NT2/D1 (cell line): ENCODE measurements around the gene LRRC36.
"Not testable (repeated sequence)": the region's sequence is repeated elsewhere in the genome, so short reads cannot be mapped to it uniquely, and the experiment has no call there.

ENCODE experiments used
- DNase-seq: peaks from one replicate; pipeline ENCODE4 v3.0.0-alpha.2; 2011; ENCODE audit warnings: low read depth, low spot score
- H3K27me3 ChIP-seq: 2 replicates; pipeline ENCODE4 v1.6.0; 2011; ENCODE audit warnings: mild to moderate bottlenecking; ENCODE audit not compliant: insufficient read length, insufficient read depth
- H3K36me3 ChIP-seq: 2 replicates; pipeline ENCODE4 v1.6.1; 2011; ENCODE audit warnings: mild to moderate bottlenecking, low read length, mixed read lengths; ENCODE audit not compliant: insufficient read depth, insufficient read length
- H3K4me1 ChIP-seq: 2 replicates; pipeline ENCODE4 v1.5.1; 2011; ENCODE audit not compliant: insufficient read depth, insufficient read length
- H3K4me3 ChIP-seq: 2 replicates; pipeline ENCODE4 v1.5.1; 2011; ENCODE audit warnings: low read depth; ENCODE audit not compliant: insufficient read length
- H3K9ac ChIP-seq: 2 replicates; pipeline ENCODE4 v1.6.0; 2011; ENCODE audit warnings: low read depth; ENCODE audit not compliant: insufficient read length
- H3K9me3 ChIP-seq: 2 replicates; pipeline ENCODE4 v1.5.1; 2011; ENCODE audit warnings: mild to moderate bottlenecking, low read length; ENCODE audit not compliant: insufficient read depth
- SUZ12 ChIP-seq: IDR thresholded peaks from 2 replicates; pipeline ENCODE4 v1.6.1; 2011; ENCODE audit not compliant: insufficient read length, insufficient read depth; ENCODE audit errors: extremely low read depth
- YY1 ChIP-seq: IDR thresholded peaks from 2 replicates; pipeline ENCODE4 v1.6.1; 2011; ENCODE audit not compliant: insufficient read length, insufficient read depth
- ZNF274 ChIP-seq: IDR thresholded peaks from 2 replicates; pipeline ENCODE4 v1.6.1; 2011; ENCODE audit warnings: mild to moderate bottlenecking, low read depth, low read length

The LRRC36 gene

DNA sequence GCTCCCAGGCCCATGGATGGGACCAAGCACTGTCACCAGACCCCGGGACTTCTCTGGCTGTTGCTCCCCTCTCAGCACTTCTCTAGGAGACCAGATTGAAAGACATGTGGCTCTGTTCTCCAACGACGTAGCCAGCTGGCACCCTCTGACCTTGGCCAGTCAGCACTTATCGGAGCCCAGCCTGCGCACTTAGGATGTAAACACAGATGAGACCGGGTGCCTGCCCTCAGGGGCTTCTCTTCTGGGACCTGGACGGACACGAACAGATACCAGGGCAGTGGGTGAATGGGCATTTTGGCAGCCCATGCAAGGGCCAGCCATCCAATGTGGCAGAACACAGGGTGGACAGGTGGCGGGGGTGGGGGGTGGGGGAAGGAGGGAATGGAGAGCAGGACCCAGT is 83.0 kb downstream of the LRRC36 start:
- DNase-seq, result no peak
- no peaks in the 10 kb centered on the region for H3K27me3 ChIP-seq
- H3K9ac ChIP-seq, result no peak overlapping the region
- H3K4me1 ChIP-seq, result peaks cover 27% of the 10 kb centered on the region
- no peak overlapping the region for H3K4me3 ChIP-seq
- TF ChIP-seq ZNF274 (no peak), YY1 (no peak), SUZ12 (no peak)
- H3K9me3 ChIP-seq, result no peaks in the 10 kb centered on the region
- no peaks in the 10 kb centered on the region for H3K36me3 ChIP-seq

DNA sequence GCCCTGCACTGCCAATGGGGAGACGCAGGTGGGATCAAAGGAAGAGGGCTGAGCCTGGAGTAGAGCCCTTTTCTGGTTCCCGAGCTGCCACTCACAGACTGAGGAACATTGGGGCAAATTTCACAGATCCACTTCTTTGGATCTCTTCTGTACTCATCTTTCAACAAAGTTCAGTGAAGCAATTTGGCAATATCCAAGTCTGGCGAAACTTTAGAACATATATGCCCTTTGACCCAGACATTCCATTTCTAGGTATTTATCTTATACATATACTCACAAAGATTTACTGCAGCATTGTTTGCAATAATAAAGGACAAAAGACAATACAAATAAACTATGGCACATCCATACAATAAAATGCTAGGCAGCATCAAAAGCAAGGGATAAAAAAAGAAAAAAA is 84.7 kb downstream of the LRRC36 start:
- TF ChIP-seq ZNF274 (no peak), SUZ12 (no peak), YY1 (no peak)
- H3K4me1 ChIP-seq, result peaks cover 17% of the 10 kb centered on the region
- no peak for DNase-seq
- no peaks in the 10 kb centered on the region for H3K36me3 ChIP-seq
- H3K9ac ChIP-seq, result no peak overlapping the region
- no peak overlapping the region for H3K4me3 ChIP-seq
- H3K27me3 ChIP-seq, result no peaks in the 10 kb centered on the region
- no peaks in the 10 kb centered on the region for H3K9me3 ChIP-seq

DNA sequence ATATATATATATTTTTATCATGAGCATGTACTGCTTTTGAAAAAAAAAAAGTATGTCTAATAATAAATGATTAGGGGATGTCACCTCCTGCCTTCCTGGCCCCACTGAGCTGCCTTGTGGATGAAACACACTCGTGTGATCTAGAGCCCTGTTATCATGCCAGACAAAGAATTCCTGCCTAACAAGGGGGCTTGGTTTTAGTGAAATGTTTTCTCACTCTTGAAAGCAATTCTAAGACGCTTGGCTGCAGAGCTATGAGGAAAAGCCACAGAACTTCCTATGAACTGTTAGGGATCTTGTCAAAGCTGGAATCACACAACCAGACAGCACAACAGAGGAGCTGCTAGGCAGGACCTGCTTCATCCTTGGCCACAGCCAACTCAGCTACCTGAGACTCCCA is 85.7 kb downstream of the LRRC36 start:
- H3K36me3 ChIP-seq, result no peaks in the 10 kb centered on the region
- no peaks in the 10 kb centered on the region for H3K9me3 ChIP-seq
- no peak for DNase-seq
- peaks cover 4% of the 10 kb centered on the region for H3K27me3 ChIP-seq
- H3K4me3 ChIP-seq, result no peak overlapping the region
- TF ChIP-seq SUZ12 (no peak), ZNF274 (no peak), YY1 (no peak)
- peaks cover 12% of the 10 kb centered on the region for H3K4me1 ChIP-seq
- H3K9ac ChIP-seq, result no peak overlapping the region

DNA sequence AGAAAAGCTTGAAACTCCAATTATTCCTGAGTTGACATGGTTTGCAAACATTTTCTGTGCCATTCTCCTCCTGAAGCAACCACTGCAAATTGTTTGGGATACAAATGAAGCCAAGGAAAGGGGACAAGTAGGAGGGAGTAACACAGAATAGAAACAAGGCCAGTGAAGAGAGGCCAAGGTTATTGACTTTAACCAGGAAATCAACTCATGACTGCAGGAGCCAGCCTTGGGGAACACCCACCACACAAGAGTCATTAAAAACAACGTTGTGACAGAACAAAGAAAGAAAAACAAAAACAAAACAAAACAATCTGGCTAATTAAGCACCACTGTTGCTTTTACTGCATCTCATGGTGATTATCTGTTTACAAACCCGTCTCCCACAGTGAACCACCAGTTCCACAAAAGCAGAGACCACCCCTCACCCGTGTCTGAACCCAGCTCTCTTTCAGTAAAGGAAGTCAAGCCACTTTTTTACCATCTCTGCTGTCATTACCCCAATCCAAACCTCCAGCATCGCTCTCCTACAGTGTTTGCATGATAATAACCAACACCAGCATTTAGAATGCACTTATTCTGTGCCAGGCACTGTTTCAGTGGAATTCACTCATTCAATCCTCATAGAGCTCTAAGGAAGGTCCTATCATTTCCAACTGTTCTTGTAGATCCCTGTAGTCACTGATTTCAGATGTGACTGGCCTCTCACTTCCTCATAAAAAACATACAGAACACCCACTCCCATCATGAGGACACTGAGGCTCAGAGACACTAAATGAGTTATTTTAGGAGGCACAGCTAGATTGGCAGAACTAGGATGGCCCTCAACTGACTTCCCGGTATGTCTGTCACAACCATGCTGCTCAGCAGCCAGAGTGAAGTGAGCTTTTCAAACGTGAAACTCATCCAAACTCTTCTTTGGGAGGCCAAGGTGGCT is 87.6 kb downstream of the LRRC36 start:
- no peak overlapping the region for H3K4me3 ChIP-seq
- TF ChIP-seq ZNF274 (no peak), YY1 (no peak), SUZ12 (no peak)
- no peak for DNase-seq
- H3K9me3 ChIP-seq, result no peaks in the 10 kb centered on the region
- peaks cover 6% of the 10 kb centered on the region for H3K27me3 ChIP-seq
- H3K9ac ChIP-seq, result no peak overlapping the region
- H3K4me1 ChIP-seq, result peaks cover 8% of the 10 kb centered on the region
- H3K36me3 ChIP-seq, result no peaks in the 10 kb centered on the region

DNA sequence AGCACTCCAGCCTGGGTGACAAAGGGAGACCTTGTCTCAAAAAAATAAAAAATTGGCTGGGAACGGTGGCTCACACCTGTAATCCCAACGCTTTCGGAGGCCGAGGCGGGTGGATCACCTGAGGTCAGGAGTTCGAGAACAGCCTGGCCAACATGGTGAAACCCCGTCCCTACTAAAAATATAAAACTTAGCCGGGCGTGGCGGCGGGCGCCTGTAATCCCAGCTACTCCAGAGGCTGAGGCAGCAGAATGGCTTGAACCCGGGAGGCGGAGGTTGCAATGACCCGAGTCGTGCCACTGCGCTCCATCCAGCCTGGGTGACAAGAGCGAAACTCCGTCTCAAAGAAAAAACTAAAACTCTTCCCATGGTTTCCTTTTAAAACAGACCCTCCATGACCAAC is 88.8 kb downstream of the LRRC36 start:
- H3K9me3 ChIP-seq, H3K36me3 ChIP-seq, H3K27me3 ChIP-seq, H3K4me1 ChIP-seq, DNase-seq: not testable (repeated sequence)
- Histone ChIP-seq H3K4me3 (peak overlapping the region; percentile 57), H3K9ac (peak overlapping the region; percentile 85)

DNA sequence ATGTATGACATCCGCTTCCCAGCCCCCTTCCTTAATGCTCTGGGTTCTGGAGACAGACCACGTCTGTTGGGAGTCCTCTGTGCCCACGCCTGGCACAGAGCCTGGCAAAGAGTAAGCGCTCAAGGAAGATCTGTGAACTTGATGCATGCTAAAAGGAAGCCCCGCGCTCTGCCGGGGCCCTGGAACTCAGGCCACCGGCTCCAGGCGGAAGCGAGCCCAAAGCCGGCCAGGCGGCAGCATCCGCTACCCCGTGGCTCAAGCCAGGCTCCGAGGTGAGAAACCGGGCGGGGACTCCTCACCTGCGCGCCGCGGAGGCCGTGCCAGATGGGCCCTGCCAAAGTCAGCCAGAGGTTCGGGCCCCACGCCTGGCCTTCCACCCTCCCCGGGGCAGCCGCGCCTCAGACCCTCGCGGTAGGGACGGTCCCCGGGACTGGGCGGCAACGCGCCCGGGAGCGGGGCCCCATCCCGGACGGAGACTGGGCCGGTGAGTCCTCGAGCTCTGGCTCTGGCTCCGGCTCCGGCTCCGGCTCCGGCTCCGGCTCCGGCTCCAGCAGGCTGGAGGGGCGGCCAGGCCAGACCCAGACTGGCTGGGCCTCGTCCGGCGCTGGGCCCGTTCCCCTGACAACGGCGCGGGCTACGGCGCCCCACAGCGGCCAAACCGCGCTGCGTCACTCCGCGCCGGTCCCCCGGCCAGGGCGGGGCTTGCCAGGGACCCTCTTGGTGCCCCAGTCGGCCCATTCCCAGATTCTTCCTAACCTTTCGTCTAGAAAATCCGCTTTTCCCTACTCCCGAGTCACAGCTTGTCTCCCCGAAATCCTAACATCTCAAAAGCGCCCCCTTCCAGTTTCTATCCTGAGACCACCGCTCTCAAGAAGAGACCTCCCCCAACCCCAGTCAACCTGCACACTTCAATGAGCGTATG is 89.5 kb downstream of the LRRC36 start, which contains the start of gene ZDHHC1:
Gene ZDHHC1 (minus strand): TSS at position 606 of the 922 bp plus-strand sequence. CDS start 8,702 bp downstream, outside the sequence.
- peaks cover 6% of the 10 kb centered on the region for H3K27me3 ChIP-seq
- TF ChIP-seq YY1 (no peak), ZNF274 (no peak), SUZ12 (no peak)
- no peak for DNase-seq
- no peaks in the 10 kb centered on the region for H3K36me3 ChIP-seq
- peaks cover 7% of the 10 kb centered on the region for H3K4me1 ChIP-seq
- peak within 1 kb of the TSS; percentile 57 for H3K4me3 ChIP-seq
- H3K9me3 ChIP-seq, result no peaks in the 10 kb centered on the region
- peak within 1 kb of the TSS; percentile 85 for H3K9ac ChIP-seq
